GM18505 (cell line): ENCODE data around the gene ING1.
"Not testable (repeated sequence)": the region's sequence is repeated elsewhere in the genome, so short reads cannot be mapped to it uniquely, and the experiment has no call there.

Experiments
- ATAC-seq: cut with Tn5 transposase; IDR thresholded peaks from one replicate; pipeline ENCODE4 v1.9.1; 2021; ENCODE audit not compliant: unreplicated experiment
- POLR2A ChIP-seq: IDR thresholded peaks from 4 replicates; pipeline ENCODE4 v1.6.1; 2011; ENCODE audit warnings: borderline replicate concordance; ENCODE audit not compliant: insufficient read depth, insufficient read length; ENCODE audit errors: extremely low read depth

Gene ING1

GRCh38 chr13:110713642-110713952, at the start of gene ING1:
Gene ING1, plus strand, starts transcription at chr13:110713700. Its CDS starts 450 bp downstream, at chr13:110714150.
- no peak for ATAC-seq
- no peak for TF ChIP-seq POLR2A

- no peak for TF ChIP-seq POLR2A
- ATAC-seq: no peak
Measured at GRCh38 chr13:110664041-110664440, 49.5 kb upstream of the ING1 start.

GRCh38 chr13:110664673-110665072, 48.8 kb upstream of the ING1 start:
- TF ChIP-seq POLR2A: no peak
- ATAC-seq: no peak

- ATAC-seq: no peak
- no peak for TF ChIP-seq POLR2A
Measured at GRCh38 chr13:110665491-110666254, 47.8 kb upstream of the ING1 start.

GRCh38 chr13:110666255-110666533, 47.3 kb upstream of the ING1 start:
- ATAC-seq: no peak
- TF ChIP-seq POLR2A: no peak

GRCh38 chr13:110669036-110669435, 44.5 kb upstream of the ING1 start:
- no peak for ATAC-seq
- no peak for TF ChIP-seq POLR2A

- ATAC-seq: not testable (repeated sequence)
Measured at GRCh38 chr13:110669814-110670213, 43.7 kb upstream of the ING1 start.

- TF ChIP-seq POLR2A: no peak
- ATAC-seq: peak; percentile 72
Measured at GRCh38 chr13:110676595-110677587, 36.6 kb upstream of the ING1 start.

- ATAC-seq: no peak
- no peak for TF ChIP-seq POLR2A
Measured at GRCh38 chr13:110677731-110678545, 35.6 kb upstream of the ING1 start.

GRCh38 chr13:110680852-110681251, 32.6 kb upstream of the ING1 start:
- no peak for TF ChIP-seq POLR2A
- ATAC-seq: no peak

- ATAC-seq: no peak
- no peak for TF ChIP-seq POLR2A
Measured at GRCh38 chr13:110681868-110682550, 31.5 kb upstream of the ING1 start.

- no peak for TF ChIP-seq POLR2A
- ATAC-seq: no peak
Measured at GRCh38 chr13:110682746-110683145, 30.8 kb upstream of the ING1 start.

- ATAC-seq: no peak
- no peak for TF ChIP-seq POLR2A
Measured at GRCh38 chr13:110683203-110683883, 30.2 kb upstream of the ING1 start.

- TF ChIP-seq POLR2A: no peak
- ATAC-seq: no peak
Measured at GRCh38 chr13:110683921-110684320, 29.6 kb upstream of the ING1 start.
